ENCODE results near the gene ERC2.

The ERC2 gene

GRCh38 chr3:55742022-55742831 is 726.0 kb downstream of the ERC2 start:
- DNase-seq (ENCODE audit: low read depth): no peak

GRCh38 chr3:55737186-55737585 is 731.1 kb downstream of the ERC2 start:
- no peak for DNase-seq (ENCODE audit: low read depth)

- no peak for DNase-seq (ENCODE audit: low read depth)
These were observed 732.3 kb downstream of the ERC2 start for GRCh38 chr3:55735976-55736375.

GRCh38 chr3:55731741-55732140 is 736.5 kb downstream of the ERC2 start:
- DNase-seq (ENCODE audit: low read depth): no peak

- no peak for DNase-seq (ENCODE audit: low read depth)
These were observed 738.7 kb downstream of the ERC2 start for GRCh38 chr3:55729546-55729945.

GRCh38 chr3:55728461-55729100 is 739.7 kb downstream of the ERC2 start:
- no peak for DNase-seq (ENCODE audit: low read depth)

- DNase-seq (ENCODE audit: low read depth): no peak
These were observed 741.8 kb downstream of the ERC2 start for GRCh38 chr3:55726501-55726775.

- DNase-seq (ENCODE audit: low read depth): no peak
These were observed 742.4 kb downstream of the ERC2 start for GRCh38 chr3:55725681-55726500.

- DNase-seq (ENCODE audit: low read depth): no peak
These were observed 743.4 kb downstream of the ERC2 start for GRCh38 chr3:55724821-55725220.

GRCh38 chr3:55724407-55724784 is 743.9 kb downstream of the ERC2 start:
- DNase-seq (ENCODE audit: low read depth): no peak

GRCh38 chr3:55723653-55724406 is 744.4 kb downstream of the ERC2 start:
- DNase-seq (ENCODE audit: low read depth): no peak

- no peak for DNase-seq (ENCODE audit: low read depth)
These were observed 746.4 kb downstream of the ERC2 start for GRCh38 chr3:55721716-55722484.

- no peak for DNase-seq (ENCODE audit: low read depth)
These were observed 747.7 kb downstream of the ERC2 start for GRCh38 chr3:55720614-55721013.

- no peak for DNase-seq (ENCODE audit: low read depth)
These were observed 748.8 kb downstream of the ERC2 start for GRCh38 chr3:55719508-55719907.

GRCh38 chr3:55719006-55719405 is 749.3 kb downstream of the ERC2 start:
- no peak for DNase-seq (ENCODE audit: low read depth)

- no peak for DNase-seq (ENCODE audit: low read depth)
These were observed 749.7 kb downstream of the ERC2 start for GRCh38 chr3:55718521-55718921.

- no peak for DNase-seq (ENCODE audit: low read depth)
These were observed 750.2 kb downstream of the ERC2 start for GRCh38 chr3:55718074-55718473.

- no peak for DNase-seq (ENCODE audit: low read depth)
These were observed 750.8 kb downstream of the ERC2 start for GRCh38 chr3:55717481-55717880.

GRCh38 chr3:55716611-55717225 is 751.5 kb downstream of the ERC2 start:
- no peak for DNase-seq (ENCODE audit: low read depth)

- no peak for DNase-seq (ENCODE audit: low read depth)
These were observed 752.2 kb downstream of the ERC2 start for GRCh38 chr3:55716044-55716443.

GRCh38 chr3:55714057-55714456 is 754.2 kb downstream of the ERC2 start:
- DNase-seq (ENCODE audit: low read depth): no peak
